Mesenteric fat pad (tissue), 1 donor: ENCODE results near the gene NRIP1. TPM values are rescaled to one million over a fixed set of nuclear protein-coding genes. Genes with fewer than 3 reads are reported as not detected.

Experiments used
- DNase-seq: peaks from one replicate; pipeline ENCODE4 v3.0.0-alpha.2; 2020; ENCODE audit warnings: low spot score
- total RNA-seq: library from RNA; stranded (reverse); fragmentation: NEBNext Ultra II Directional; extraction: Animal tissue kit (Norgen Biotek cat#: 25700); gene quantifications from one replicate; pipeline ENCODE4 v1.2.1, GENCODE V29; 2021
- donor health status: DM: yes; HTN: yes; CAD: no.

The NRIP1 gene
- total RNA-seq, 1 donor from 2014 or later: 57.8 TPM

DNA sequence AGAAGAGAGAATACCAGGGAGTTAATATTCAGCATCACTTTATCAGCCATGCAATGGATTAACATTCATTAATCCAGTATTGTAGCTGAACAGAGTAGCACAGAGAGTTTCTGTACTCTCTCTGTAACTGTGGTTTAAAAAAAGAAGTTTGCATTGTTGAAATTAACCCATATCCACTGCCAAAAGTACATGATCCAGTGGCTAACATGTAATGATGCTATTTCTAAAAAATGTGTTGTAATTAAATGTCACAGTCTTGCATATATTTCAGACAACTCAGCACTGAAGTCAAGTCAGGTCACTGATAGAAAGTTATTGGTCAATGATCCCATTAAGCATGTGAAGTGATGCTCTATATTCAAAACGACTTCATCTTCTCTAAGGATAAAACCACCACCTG, 141.3 kb downstream of the NRIP1 start:
- no peak for DNase-seq

DNA sequence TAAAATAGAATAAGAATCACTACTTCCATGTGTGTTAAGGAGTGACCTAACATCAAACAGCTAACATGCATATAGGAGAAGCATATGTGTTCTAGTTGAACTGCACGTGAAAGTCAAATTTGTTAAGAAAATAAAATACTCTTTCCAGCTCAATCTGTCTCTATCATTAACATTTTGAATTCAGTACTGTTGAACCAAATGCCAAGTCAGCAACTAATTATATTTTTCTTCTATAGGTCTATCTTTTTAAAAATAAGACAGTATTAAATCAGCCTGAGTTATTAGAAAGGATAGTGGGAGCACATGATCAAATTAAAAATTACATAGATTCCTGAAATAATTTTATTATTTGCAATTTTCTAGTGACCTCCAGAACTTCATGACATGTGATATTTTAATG, 141.8 kb downstream of the NRIP1 start:
- DNase-seq: no peak

DNA sequence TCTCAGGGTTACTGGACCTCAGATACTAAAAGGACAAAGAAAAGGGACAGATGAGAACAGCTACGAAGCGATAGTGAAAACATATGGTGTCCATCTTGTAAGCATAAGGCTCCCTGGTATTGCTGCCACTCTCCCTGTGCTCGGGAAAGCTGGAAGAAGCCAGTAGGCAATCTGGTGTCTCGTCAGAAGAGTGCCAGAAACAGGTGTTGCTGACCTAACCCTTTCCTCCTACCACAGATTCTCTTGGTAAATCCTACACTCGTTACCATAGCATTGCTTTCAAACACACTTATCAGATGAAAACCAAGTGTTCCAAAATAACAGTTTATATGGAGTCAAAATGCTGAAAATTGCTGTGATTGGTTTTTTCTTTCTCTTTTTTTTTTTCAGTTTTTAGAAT, 146.3 kb downstream of the NRIP1 start:
- DNase-seq: no peak

DNA sequence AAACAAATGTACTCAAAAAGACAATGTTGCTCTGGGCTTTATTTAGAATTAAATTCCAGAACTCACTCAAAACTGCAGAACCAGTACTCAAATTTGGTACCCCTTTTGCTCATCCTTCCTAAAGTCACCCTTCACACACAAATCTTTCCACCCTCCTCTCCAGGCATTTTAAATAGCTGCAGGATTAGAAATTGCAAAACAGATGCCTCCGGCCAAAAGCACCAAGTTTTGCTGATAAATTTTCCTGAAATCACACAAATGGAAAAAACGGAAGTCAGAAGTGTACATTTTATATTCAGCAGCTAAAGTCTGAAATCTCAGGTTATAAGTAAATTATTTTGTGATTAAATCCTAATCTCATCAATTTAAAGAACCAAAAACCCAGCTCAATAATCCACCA, 147.0 kb downstream of the NRIP1 start:
- no peak for DNase-seq

DNA sequence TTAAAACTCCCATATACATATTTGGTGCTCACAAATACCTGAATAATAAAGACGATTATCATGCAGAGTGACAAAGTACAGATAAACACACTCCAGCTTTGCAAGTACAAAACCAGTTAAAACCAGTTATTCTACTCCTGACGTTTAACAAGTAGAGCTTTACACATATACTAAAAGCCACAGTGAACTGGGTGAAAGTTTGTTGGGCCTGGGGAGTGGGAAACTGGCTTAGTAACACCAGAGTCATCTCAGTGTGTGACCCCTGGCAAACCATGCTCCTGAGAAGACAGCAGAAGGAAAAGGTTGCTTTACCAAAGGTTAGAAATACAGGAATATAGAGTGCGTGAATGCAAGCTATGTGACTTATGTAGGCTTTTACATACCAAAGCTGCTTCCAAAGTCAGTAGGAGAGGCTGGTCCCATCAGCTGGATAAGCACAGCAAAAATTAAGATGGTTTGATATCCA, 148.1 kb downstream of the NRIP1 start:
- no peak for DNase-seq

DNA sequence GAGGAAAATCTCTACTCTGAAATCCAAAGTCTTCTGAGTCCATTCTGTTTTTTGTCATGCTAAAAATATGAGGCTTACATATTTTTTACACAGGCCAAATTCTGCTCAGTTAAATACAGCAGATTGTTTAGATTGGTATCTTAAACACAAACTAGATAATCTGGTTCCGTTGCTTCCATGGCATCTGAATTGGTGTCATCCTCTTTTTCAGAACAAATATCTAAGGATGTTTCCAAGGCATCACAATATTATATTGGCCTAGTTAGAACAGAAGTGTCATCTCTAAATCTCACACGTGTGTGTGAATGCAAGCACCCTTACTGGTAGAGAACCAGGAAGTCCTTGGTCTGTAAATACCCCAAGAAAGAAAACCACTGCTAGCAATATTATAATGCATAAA, 151.2 kb downstream of the NRIP1 start:
- DNase-seq: no peak

DNA sequence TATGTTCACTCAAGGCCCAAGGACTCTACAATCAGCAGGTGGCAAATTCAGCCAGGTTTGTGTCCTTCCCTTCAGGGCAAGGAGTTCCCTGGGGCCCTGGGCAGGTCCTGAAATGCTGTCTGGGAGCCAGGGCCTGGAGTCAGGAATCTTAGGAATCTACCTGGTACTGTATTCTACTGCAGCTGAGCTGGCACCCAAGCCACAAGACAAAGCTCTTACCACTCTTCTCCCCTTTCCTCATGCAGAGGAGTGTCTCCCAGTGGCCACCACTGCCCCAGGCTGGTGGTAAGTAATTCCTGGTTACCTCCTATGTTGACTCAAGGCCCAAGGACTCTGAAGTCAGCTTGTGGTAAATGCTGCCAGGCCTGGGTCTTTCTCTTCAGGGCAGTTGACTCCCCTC, 153.4 kb downstream of the NRIP1 start:
- DNase-seq: no peak
